Cortex of kidney (tissue), 1 donor: ENCODE results near the gene RUNDC3A.

ENCODE experiments used
- DNase-seq: peaks from one replicate; lab custom pipeline; 2025; lab: John Stamatoyannopoulos, UW

Gene RUNDC3A

GRCh38 chr17:44283344-44284023, 24.9 kb upstream of the RUNDC3A start:
- DNase-seq = no peak

- DNase-seq = no peak
Observed at GRCh38 chr17:44284024-44284400, 24.4 kb upstream of the RUNDC3A start.

GRCh38 chr17:44287651-44288050, 20.8 kb upstream of the RUNDC3A start:
- DNase-seq = no peak

DNA sequence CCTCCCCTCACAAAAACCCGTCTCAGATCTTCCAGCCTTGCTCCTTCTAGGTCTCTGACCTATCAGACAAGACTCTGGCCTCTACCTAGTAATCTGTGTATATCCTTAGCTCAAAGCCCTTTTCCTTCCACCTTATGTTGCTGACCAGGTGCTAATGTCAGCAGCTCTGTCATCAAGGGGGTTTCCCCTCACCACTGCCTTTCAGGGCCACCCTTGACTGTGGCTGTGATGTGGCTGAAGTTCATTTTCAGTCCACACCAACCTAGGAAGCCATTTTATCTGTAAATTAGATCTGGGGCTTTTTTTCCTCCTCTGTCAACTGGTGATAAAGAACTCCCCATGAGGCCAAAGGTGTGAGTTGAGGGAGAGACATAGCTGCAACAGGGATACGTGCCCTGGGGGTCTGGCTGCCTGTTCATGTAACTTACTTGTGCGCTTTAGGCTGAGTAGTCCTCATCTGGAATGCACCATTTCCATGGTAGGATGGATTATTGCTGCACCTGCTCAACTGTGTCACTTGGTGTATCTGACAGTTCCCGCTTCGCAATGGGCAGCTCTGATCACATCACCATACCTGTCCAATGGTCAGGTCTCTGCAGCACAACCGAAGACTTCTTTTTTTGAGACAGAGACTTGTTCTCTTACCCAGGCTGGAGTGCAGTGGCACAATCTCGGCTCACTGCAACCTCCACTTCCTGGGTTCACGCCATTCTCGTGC, 14.7 kb upstream of the RUNDC3A start:
- no peak for DNase-seq

DNA sequence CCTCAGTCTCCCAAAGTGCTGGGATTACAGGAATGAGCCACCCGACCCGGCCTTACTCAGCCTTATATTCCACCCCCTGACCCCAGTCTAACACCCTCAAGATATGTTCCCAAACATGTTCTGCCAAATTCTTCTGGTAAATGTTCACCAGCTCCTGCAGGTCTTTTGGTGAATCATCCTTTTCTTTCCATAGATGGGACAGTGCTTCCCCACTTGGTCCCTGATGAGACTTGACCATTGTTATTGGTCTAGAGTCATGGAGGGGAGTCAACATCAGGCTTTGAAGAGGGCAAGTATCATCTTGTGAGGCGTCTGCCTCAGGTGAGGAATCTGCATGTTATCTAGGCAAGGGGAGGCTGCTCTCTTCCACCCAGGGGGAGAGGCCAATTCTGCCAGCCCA, 10.4 kb upstream of the RUNDC3A start:
- no peak for DNase-seq

DNA sequence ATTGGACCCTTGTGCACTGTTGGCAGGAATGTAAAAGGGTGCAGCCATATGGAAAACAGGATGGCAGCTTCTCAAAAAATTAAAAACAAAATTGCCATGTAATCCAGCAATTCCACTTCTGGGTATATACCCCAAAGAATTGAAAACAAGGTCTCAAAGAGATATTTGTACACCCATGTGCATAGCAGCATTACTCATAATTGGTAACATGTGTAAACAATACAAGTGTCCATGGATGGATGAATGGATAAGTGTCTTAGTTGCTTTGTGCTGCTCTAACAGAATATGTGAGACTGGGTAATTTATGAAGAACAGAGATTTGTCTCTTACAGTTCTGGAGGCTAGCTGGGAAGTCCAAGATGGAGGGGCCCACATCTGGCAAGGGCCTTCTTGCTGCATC, 3.8 kb upstream of the RUNDC3A start:
- no peak for DNase-seq

- no peak for DNase-seq
Observed at GRCh38 chr17:44307387-44308186, 814 bp upstream of the RUNDC3A start.

GRCh38 chr17:44308865-44309264, 464 bp downstream of the RUNDC3A start:
- no peak for DNase-seq

- no peak for DNase-seq
Observed at GRCh38 chr17:44309472-44309871, 1.1 kb downstream of the RUNDC3A start.

GRCh38 chr17:44310188-44310587, 1.8 kb downstream of the RUNDC3A start:
- DNase-seq = no peak

DNA sequence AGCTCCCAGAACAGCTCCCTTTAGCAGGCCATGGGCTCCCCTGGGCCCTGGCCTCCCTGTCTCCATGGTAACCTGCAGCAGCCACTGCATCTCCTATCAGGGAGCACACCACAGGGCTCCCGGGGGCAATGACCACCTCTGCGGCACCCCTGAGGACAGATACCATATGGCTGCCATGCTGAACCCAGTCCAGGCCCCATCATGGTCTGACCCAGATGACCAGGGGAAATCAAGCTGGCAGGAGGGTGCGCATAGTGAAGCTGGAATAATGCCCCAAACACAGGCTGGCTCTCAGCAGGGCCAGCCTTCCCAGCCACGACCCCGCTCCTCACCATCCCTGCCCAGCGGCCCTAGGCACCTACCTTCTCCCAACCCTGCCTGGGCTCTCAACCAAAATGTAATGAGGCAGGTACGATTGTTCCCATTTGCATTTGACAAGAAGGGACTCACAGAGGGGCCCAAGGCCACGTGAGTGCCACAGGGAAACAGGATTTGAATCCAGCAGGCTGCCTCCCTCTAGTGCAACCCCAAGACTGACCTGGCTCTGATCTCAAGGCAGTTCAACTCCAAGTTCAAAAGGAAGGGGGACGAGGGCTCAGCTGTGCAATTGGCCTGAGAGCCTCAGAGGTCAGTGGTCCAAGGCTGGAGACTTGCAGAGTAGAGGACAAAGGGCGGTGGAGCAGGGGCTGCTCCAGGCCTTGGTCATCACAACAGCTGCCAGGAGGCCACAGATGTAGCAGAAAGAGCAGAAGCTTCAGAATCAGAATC, 2.4 kb downstream of the RUNDC3A start:
- no peak for DNase-seq

DNA sequence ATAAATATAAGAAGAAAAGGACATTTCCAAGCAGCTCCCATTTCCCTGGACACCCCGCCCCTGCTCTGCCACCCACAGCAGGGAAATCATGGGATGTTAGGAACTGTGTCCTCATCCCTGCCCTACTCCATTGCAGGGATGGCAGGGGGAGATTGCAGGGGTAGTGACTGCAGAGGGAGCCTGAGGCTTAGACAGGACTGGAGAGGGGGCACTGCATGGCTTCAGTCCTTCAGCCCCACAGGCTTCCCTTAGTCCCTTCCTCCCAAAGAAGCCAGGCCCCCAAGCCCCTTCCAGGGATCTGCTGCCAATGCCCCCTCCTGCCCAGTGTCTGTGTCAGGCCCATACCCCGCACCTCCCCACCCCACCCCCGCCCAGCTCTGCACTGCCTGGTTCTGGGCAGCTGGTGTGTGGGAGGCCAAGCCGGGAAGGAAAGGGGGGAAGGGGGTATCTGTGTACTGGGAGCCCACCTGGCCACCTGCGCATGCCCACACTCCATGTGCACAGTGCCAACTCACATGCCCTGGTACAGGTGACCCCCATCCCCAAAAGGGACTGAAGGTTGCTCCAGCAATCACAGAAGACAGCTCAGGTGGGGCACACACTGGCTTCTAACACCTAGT, 3.3 kb downstream of the RUNDC3A start:
- DNase-seq = no peak

DNA sequence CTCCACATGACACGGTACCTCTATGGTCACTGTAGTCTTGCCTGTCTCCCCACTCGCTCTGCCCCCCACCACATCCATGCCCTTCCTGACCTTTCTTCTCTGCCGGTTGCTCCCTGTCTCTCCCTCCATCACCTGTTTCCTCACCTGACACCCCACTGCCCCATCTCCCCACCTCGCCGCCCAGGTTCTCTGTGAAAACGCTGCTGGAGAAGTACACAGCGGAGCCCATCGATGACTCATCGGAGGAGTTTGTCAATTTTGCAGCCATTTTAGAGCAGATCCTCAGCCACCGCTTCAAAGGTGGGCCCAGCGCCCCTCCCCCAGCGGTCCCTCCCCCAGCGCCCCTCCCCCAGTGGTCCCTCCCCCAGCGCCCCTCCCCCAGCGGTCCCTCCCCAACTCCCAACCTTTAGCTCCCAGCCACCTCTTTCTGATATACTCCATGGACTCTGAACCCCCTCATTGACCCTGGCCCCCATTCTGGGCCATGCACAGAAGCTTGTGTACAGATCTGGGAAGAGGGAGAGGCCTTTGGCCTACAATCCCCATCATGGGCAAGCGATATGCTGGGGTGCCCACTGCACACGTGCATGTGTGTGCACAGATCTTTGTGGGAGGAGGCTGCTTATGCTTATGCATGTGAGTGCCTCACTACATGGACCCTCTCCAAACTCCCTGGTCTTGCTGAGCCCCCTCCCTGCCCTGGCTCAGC, 4.1 kb downstream of the RUNDC3A start:
- DNase-seq = no peak

- DNase-seq = no peak
Observed at GRCh38 chr17:44314031-44314430, 5.6 kb downstream of the RUNDC3A start.

DNA sequence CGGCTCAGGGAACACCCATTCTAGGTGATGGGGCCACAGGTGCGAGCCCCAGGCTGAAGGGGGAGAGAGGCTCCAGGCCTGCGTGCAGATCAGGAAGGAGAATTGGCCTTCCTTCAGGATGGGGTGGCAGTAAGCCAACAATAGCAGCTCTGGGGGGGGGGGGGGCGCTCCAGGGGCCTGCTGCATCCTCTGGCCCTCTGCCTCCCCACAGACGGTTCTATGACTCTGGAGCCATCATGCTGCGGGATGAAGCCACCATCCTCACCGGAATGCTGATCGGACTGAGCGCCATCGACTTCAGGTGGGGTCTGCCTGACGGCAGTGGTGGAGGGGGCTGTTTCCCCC, 6.1 kb downstream of the RUNDC3A start:
- no peak for DNase-seq

DNA sequence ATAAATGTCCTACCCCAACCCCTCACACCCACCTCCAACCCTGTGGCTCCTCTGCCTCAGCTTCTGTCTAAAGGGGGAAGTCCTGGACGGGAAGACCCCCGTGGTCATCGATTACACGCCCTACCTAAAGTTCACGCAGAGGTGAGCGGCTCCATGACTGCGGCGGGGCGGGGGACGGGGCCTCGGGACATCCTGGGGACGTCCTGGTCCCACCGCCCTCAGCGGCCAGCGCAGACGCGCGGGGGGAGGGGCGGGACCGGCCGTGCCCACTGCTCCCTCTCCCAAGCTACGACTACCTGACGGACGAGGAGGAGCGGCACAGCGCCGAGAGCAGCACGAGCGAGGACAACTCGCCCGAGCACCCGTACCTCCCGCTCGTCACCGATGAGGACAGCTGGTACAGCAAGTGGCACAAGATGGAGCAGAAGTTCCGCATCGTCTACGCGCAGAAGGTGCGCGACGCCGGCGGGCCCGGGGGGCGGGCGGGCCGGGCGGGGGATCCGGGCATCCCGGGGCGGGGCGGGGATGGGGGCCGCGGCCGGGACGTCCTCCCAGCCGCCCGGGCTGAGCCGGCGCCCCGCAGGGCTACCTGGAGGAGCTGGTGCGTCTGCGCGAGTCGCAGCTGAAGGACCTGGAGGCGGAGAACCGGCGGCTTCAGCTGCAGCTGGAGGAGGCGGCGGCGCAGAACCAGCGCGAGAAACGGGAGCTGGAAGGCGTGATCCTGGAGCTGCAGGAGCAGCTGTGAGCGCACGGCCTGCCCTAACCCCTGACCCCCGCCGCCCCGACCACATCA, 6.7 kb downstream of the RUNDC3A start:
- DNase-seq = no peak

GRCh38 chr17:44315760-44316731, 7.6 kb downstream of the RUNDC3A start:
- DNase-seq = no peak

GRCh38 chr17:44317545-44317944, 9.1 kb downstream of the RUNDC3A start:
- DNase-seq = no peak
